A549 (cell line): ENCODE results near the gene RCCD1. TPM values are rescaled to one million over a fixed set of nuclear protein-coding genes. Genes with fewer than 3 reads are reported as not detected.

ENCODE experiments used
- ATAC-seq, 2 experiments: fragments of 200-7000 bp in 1 of 2; fragments of >200 bp in 1 of 2; cut with Nextera tagmentation in 1 of 2; cut with Tn5 transposase in 1 of 2; 3 replicates each; pipeline versions ENCODE4 v1.8.0 to v1.9.1; 2018 to 2020; ENCODE audit warnings: mild to moderate bottlenecking in 1 of 2, moderate library complexity in 1 of 2
- CTCF ChIA-PET: fragments of 300-600 bp; sonication (Branson Sonifier 250); formaldehyde crosslinking; extraction: SDS; loops from one replicate; lab custom pipeline; 2021; ENCODE audit warnings: antibody characterized with exemption, inconsistent platforms; lab: Yijun Ruan, JAX
- POLR2A ChIA-PET: fragments of 350-600 bp; formaldehyde crosslinking; extraction: SDS; loops from one replicate; lab custom pipeline; 2021; ENCODE audit warnings: antibody characterized with exemption, inconsistent platforms; lab: Yijun Ruan, JAX
- DNase-seq, 2 experiments: peaks; one replicate each; pipeline versions ENCODE4 v3.0.0 to v3.0.0-alpha.2; 2011 to 2016; ENCODE audit warnings: low read depth in 1 of 2, low spot score in 1 of 2
- FAIRE-seq: peaks from 2 replicates; lab custom pipeline; 2011; peaks lifted over from hg19 to GRCh38; lab: Jason Lieb, UNC
- H3K27ac ChIP-seq, 2 experiments: fragments of >200 bp; sonication (Bioruptor Twin); formaldehyde crosslinking; 3 replicates each; pipeline ENCODE4 v1.5.1; 2016 to 2017
- H3K4me1 ChIP-seq: fragments of >200 bp; sonication (Bioruptor Twin); formaldehyde crosslinking; 3 replicates; pipeline ENCODE4 v1.6.1; 2016
- H3K4me2 ChIP-seq: fragments of >200 bp; sonication (Bioruptor Twin); formaldehyde crosslinking; 3 replicates; pipeline ENCODE4 v1.6.1; 2016
- H3K4me3 ChIP-seq: fragments of >200 bp; sonication (Bioruptor Twin); formaldehyde crosslinking; 3 replicates; pipeline ENCODE4 v1.5.1; 2016
- H3K9me3 ChIP-seq: fragments of >200 bp; sonication (Bioruptor Twin); formaldehyde crosslinking; 3 replicates; pipeline ENCODE4 v1.6.1; 2016
- BHLHE40 ChIP-seq: IDR thresholded peaks from 2 replicates; pipeline ENCODE4 v1.6.1; 2012; ENCODE audit warnings: low read depth, low read length, inconsistent platforms
- CBX2 ChIP-seq: fragments of 200-600 bp; sonication (generic); IDR thresholded peaks from 2 replicates; pipeline ENCODE4 v1.6.1; 2016; ENCODE audit warnings: low read depth, mild to moderate bottlenecking, borderline replicate concordance
- CBX8 ChIP-seq: fragments of 200-600 bp; sonication (generic); IDR thresholded peaks from 2 replicates; pipeline ENCODE4 v1.6.1; 2016
- CHD2 ChIP-seq: fragments of 150-350 bp; IDR thresholded peaks from 2 replicates; pipeline ENCODE4 v1.6.1; 2014; ENCODE audit warnings: low read length; ENCODE audit not compliant: partially characterized antibody
- FOXS1 ChIP-seq: fragments of 250-450 bp; sonication (Bioruptor Pico); IDR thresholded peaks from 2 replicates; pipeline ENCODE4 v1.5.0; 2020; ENCODE audit warnings: mild to moderate bottlenecking, moderate library complexity
- HDAC2 ChIP-seq: fragments of 200-600 bp; sonication (generic); IDR thresholded peaks from 2 replicates; pipeline ENCODE4 v1.6.1; 2016
- HOXA7 ChIP-seq: fragments of 250-450 bp; sonication (Bioruptor Pico); IDR thresholded peaks from 2 replicates; pipeline ENCODE4 v1.5.0; 2020; ENCODE audit warnings: mild to moderate bottlenecking, moderate library complexity
- HOXB13 ChIP-seq: fragments of 250-450 bp; sonication (Bioruptor Pico); IDR thresholded peaks from 2 replicates; pipeline ENCODE4 v1.5.0; 2020; ENCODE audit warnings: low read depth, mild to moderate bottlenecking, moderate library complexity
- KDM5A ChIP-seq: fragments of 200-600 bp; sonication (generic); IDR thresholded peaks from 2 replicates; pipeline ENCODE4 v1.6.1; 2016; ENCODE audit warnings: antibody characterized with exemption, mild to moderate bottlenecking
- MAFK ChIP-seq: fragments of 450-650 bp; IDR thresholded peaks from 2 replicates; pipeline ENCODE4 v1.6.1; 2014; ENCODE audit not compliant: partially characterized antibody
- MAZ ChIP-seq: fragments of 150-350 bp; IDR thresholded peaks from 2 replicates; pipeline ENCODE4 v1.6.1; 2014; ENCODE audit warnings: antibody characterized with exemption, low read depth, low read length, borderline replicate concordance
- NR3C1 ChIP-seq: fragments of >200 bp; sonication (Bioruptor Twin); formaldehyde crosslinking; IDR thresholded peaks from 3 replicates; pipeline ENCODE4 v1.6.1; 2017
- PBX3 ChIP-seq: IDR thresholded peaks from 2 replicates; pipeline ENCODE4 v1.6.1; 2012
- POLR2AphosphoS2 ChIP-seq: conservative IDR thresholded peaks from 2 replicates; pipeline ENCODE4 v1.6.1; 2012; ENCODE audit warnings: low read length, improper control_type of control experiment, inconsistent platforms
- SREBF2 ChIP-seq: fragments of 450-650 bp; IDR thresholded peaks from 2 replicates; pipeline ENCODE4 v1.6.1; 2014; ENCODE audit warnings: mild to moderate bottlenecking, moderate library complexity
- TFCP2L1 ChIP-seq: fragments of 250-450 bp; sonication (Bioruptor Pico); IDR thresholded peaks from 2 replicates; pipeline ENCODE4 v1.5.0; 2021; ENCODE audit warnings: mild to moderate bottlenecking
- TP53 ChIP-seq: fragments of 250-450 bp; sonication (Bioruptor Pico); IDR thresholded peaks from 2 replicates; pipeline ENCODE4 v1.5.0; 2021; ENCODE audit warnings: mild to moderate bottlenecking, moderate library complexity
- ZFP36 ChIP-seq: fragments of 450-650 bp; IDR thresholded peaks from 2 replicates; pipeline ENCODE4 v1.6.1; 2014; ENCODE audit warnings: borderline replicate concordance; ENCODE audit not compliant: partially characterized antibody
- ZNF302 ChIP-seq: fragments of 250-450 bp; sonication (Bioruptor Pico); IDR thresholded peaks from 2 replicates; pipeline ENCODE4 v1.9.0; 2021; ENCODE audit warnings: inconsistent platforms, mild to moderate bottlenecking, moderate library complexity
- ZSCAN20 ChIP-seq: fragments of 250-450 bp; sonication (Bioruptor Pico); IDR thresholded peaks from 2 replicates; pipeline ENCODE4 v1.8.0; 2022; ENCODE audit warnings: mild to moderate bottlenecking, moderate library complexity
- WGBS: methylation state at CpG from one replicate; pipeline ENCODE4 v1.1.6; 2017; ENCODE audit errors: missing lambda C conversion rate; 5-methylcytosine and 5-hydroxymethylcytosine counted together
- polyA plus RNA-seq, 4 experiments: library from polyadenylated mRNA; depleted of rRNA in 3 of 4; stranded (reverse); fragments of >200 nt; fragmentation: RNase III in 1 of 4; extraction: RNeasy Plus Mini Kit Qiagen cat#74134 plus additional on column Dnase treatment in 1 of 4; gene quantifications; 2 replicates in 3 of 4; 3 replicates in 1 of 4; pipeline ENCODE4 v1.2.3, GENCODE V29; 2011 to 2017
- TF ChIP-seq, protein P1 (sequence below): fragments of 200-600 bp; sonication (generic); IDR thresholded peaks from 2 replicates; pipeline ENCODE4 v1.6.1; 2016; ENCODE audit warnings: antibody characterized with exemption, mild to moderate bottlenecking, moderate library complexity
- TF ChIP-seq, protein P2 (sequence below): fragments of 450-650 bp; IDR thresholded peaks from 2 replicates; pipeline ENCODE4 v1.6.1; 2014; ENCODE audit warnings: antibody characterized with exemption
- TF ChIP-seq, protein P3 (sequence below): IDR thresholded peaks from 2 replicates; pipeline ENCODE4 v1.6.1; 2012

The RCCD1 gene
- polyA plus RNA-seq, 2 of the 4 experiments (the other 2 are of a cell fraction), result 25.3 to 37.2 TPM

- TF ChIP-seq, protein P1, sequence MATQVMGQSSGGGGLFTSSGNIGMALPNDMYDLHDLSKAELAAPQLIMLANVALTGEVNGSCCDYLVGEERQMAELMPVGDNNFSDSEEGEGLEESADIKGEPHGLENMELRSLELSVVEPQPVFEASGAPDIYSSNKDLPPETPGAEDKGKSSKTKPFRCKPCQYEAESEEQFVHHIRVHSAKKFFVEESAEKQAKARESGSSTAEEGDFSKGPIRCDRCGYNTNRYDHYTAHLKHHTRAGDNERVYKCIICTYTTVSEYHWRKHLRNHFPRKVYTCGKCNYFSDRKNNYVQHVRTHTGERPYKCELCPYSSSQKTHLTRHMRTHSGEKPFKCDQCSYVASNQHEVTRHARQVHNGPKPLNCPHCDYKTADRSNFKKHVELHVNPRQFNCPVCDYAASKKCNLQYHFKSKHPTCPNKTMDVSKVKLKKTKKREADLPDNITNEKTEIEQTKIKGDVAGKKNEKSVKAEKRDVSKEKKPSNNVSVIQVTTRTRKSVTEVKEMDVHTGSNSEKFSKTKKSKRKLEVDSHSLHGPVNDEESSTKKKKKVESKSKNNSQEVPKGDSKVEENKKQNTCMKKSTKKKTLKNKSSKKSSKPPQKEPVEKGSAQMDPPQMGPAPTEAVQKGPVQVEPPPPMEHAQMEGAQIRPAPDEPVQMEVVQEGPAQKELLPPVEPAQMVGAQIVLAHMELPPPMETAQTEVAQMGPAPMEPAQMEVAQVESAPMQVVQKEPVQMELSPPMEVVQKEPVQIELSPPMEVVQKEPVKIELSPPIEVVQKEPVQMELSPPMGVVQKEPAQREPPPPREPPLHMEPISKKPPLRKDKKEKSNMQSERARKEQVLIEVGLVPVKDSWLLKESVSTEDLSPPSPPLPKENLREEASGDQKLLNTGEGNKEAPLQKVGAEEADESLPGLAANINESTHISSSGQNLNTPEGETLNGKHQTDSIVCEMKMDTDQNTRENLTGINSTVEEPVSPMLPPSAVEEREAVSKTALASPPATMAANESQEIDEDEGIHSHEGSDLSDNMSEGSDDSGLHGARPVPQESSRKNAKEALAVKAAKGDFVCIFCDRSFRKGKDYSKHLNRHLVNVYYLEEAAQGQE, result no peak
Measured at GRCh38 chr15:90947577-90948357, 6.9 kb upstream of the RCCD1 start (continued).

DNA sequence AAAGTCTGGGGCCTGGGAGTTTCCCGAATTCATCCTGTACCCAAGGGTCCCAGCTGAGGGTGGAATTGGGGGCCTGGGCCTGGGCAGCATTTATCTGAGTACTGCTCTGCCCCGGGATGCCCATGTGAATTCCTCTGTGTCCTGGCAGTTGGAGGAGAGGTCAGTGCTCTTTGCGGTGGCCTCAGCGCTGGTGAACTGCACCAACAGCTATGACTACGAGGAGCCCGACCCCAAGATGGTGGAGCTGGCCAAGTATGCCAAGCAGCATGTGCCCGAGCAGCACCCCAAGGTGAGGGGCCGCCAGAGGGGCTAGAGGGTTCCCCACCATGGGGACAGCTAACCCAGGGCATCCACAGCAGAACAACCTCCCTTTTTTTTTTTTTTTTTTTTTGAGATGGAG is 6.2 kb upstream of the RCCD1 start:
- DNase-seq (no peak), FAIRE-seq (no peak), ATAC-seq (no peak)
- CTCF ChIA-PET, result interaction anchor here (1.1 to 25.4 kb wide), 5 partner anchors 8 to 101 kb away, joined by 3 to 536 read pairs (median 8); partner anchors contain the start of genes HDDC3 and UNC45A
- H3K4me1 ChIP-seq, result peaks cover 11% of the 10 kb centered on the region
- WGBS, result 95% methylated on average over 8 of the region's 8 CpGs
- no peak for TF ChIP-seq NR3C1
- no peak for TF ChIP-seq CHD2
- no peak for TF ChIP-seq TP53 (CRISPR knock-in tag)
- H3K4me3 ChIP-seq, result no peak overlapping the region
- no peak overlapping the region for H3K27ac ChIP-seq
- POLR2A ChIA-PET, result interaction anchor here (2.0 kb wide), 1 partner anchor 14 kb away, joined by 5 read pairs; the partner anchor contains the start of gene UNC45A
- H3K9me3 ChIP-seq, result no peaks in the 10 kb centered on the region
- H3K4me2 ChIP-seq, result no peak overlapping the region

- no peak for TF ChIP-seq HDAC2
- no peak for TF ChIP-seq CBX2
- no peak for TF ChIP-seq BHLHE40
- no peak for TF ChIP-seq ZNF302
- TF ChIP-seq TFCP2L1, result no peak
- TF ChIP-seq SREBF2, result no peak
- no peak for TF ChIP-seq ZSCAN20 (CRISPR knock-in tag)
- TF ChIP-seq MAFK, result no peak
- TF ChIP-seq ZFP36, result no peak
- no peak for TF ChIP-seq HOXA7
- TF ChIP-seq, protein P2, sequence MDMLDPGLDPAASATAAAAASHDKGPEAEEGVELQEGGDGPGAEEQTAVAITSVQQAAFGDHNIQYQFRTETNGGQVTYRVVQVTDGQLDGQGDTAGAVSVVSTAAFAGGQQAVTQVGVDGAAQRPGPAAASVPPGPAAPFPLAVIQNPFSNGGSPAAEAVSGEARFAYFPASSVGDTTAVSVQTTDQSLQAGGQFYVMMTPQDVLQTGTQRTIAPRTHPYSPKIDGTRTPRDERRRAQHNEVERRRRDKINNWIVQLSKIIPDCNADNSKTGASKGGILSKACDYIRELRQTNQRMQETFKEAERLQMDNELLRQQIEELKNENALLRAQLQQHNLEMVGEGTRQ, result no peak
- no peak for TF ChIP-seq CBX8
- TF ChIP-seq KDM5A, result no peak
- TF ChIP-seq POLR2AphosphoS2, result no peak
- TF ChIP-seq PBX3, result no peak
- TF ChIP-seq, protein P3, sequence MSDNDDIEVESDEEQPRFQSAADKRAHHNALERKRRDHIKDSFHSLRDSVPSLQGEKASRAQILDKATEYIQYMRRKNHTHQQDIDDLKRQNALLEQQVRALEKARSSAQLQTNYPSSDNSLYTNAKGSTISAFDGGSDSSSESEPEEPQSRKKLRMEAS, result no peak
- TF ChIP-seq FOXS1, result no peak
- no peak for TF ChIP-seq MAZ
- no peak for TF ChIP-seq HOXB13 (CRISPR knock-in tag)
- Histone ChIP-seq H3K27ac (peak overlapping the region; percentile 66 to 87), H3K4me2 (peak overlapping the region; percentile 24; the same call in 1 of the 3 replicates), H3K4me3 (no peak overlapping the region), H3K9me3 (no peaks in the 10 kb centered on the region), H3K4me1 (peaks cover 15% of the 10 kb centered on the region)
- WGBS, result 93% methylated on average over 22 of the region's 23 CpGs
- no peak for DNase-seq
- no peak for ATAC-seq
- CTCF ChIA-PET, result interaction anchor here (0.9 to 25.4 kb wide), 4 partner anchors 9 to 322 kb away, joined by 3 to 536 read pairs (median 6); partner anchors contain the start of genes HDDC3 and UNC45A
- POLR2A ChIA-PET, result interaction anchor here (0.6 to 1.0 kb wide), 2 partner anchors 9 to 21 kb away, joined by 3 read pairs; no protein-coding TSS in a partner anchor
- FAIRE-seq, result no peak
Measured at GRCh38 chr15:90949979-90950675, 4.6 kb upstream of the RCCD1 start.
